Embryonic facial prominence (tissue), 1 donor: ENCODE data around the gene FGF19.
A peak's percentile ranks its signal among the peaks of the same experiment; 100 is the strongest.

Source experiments
- DNase-seq: peaks from one replicate; pipeline ENCODE4 v3.0.0-alpha.2; 2016; ENCODE audit errors: extremely low spot score

FGF19 gene

DNA sequence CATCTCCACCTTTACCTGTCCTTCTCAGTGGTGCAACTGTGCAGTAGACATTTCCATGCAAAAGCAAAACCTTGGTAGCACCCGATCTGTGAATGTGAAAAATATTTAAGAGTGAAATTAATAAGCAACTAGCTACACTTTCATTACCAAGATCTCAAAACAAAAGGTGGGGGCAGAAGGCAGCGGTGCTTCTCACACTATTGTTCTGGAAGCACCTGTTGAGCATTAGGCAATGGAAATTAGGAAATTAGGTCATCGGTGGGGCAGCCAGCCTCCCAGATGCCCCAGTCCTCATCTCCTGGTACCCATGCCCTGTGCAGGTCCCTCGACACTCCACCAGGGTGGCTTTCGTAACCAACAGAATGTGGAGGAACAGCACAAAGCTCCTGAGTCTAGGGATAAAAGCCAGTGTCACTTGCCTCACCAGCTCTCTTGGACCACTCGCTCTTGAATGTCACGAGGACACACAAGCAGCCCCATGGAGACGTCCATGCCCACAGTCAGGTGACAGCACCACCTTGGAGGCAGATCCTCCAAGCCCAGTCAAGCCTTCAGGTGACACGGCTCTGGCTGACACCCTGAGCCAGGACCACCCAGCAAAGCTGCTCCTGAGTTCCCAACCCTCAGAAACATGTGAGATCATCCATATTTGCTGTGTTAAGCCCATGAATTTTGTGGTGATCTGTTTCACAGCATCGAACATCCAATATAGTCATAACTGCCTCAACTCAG is 31.9 kb downstream of the FGF19 start:
- no peak for DNase-seq

DNA sequence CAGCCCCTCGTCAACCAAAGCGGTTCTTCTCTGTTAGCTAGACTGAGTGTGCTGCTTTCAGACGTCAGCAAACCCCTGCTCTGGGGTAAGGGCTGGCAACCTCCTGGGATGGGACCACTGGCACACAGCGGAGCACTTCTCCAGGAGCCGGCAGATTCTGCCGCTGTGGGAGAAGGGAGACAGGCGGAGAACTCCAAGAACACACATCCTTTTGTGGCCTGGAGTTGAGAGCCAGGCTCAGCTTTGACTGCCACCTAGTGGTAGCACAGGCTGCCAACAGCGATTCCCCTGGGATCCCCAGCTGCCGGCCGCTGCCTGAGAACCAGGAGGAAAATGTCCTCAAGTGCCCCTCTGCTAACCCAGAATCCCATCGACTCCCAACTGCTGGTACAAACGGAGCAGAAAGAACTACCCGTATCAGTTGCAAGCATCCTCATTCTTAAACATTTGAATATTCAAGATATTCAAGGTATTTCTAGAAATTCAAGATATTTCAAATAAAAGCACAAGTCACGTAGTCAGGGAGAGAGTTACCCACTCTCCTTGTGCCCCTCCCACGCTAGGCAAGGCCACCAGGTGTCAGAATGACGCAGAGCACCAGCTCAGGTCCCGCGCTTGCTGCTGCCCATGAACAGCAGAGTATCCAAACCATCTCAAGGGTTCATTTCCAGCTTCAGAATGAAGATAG is 33.5 kb downstream of the FGF19 start:
- peak; percentile 55 for DNase-seq

DNA sequence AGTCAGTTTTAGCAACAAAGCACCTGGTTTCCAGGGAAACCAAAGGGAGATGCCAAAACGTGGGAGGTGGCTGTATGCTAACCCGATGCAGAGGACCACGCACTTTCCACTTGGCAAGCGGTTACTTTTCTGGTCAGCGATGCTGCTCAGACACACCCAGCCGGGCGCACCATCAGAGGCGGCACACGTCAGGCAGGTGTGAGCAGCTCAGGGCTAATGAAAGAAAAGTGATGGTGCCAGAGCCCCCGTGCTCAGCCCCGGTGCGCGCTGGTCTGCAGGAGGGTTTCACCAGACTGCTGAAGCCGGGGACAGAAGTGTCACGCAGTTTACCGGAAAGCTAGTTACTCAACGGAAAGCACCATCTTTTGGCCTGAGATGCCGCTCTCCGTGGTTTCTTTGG is 34.3 kb downstream of the FGF19 start:
- DNase-seq = no peak

DNA sequence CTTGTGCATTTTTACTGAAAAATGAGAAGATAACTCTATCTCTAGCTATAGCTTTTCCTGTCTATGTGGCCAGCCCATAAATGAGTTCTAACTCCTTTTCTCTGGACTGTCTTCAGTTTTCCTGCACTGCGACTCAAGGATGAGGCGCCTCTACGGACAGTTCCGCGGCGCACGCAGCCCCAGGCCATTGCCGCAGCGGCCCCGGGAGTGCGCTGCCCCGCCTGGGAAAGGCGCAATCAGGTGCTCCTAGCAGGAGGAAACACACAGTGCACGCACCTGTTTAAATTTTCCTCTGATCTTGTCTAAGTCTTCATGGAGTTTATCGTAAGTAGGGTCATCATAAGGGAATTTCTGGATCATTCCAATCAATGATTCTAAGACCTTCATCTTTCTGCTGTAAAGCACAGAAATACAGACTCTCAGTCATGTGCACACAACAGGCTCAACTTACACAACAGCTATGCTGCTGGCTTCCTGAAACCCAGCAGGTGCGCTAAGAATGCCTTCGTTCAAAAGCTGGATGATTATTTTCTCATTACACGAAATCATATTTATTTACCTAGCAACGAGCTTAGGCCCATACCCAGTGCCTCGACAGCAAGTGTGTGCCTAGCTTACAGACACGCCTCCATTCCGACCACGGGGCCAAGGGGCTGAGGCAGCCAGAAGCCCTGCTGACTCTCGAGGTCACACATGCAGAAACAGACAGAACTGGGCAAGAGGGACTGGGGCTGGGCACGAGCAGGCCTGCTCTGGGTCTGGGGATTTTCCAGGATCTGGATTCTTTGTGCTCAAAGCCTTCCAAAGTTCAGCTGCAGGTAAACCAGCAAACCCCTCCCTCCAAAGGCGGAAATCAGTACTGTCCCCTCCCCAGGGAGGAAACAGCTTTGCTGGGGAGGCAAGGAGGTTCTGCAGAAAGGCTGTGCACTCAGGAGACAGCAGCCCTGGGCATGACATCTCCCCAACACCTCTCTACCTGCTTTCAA is 35.9 kb downstream of the FGF19 start:
- DNase-seq = no peak

DNA sequence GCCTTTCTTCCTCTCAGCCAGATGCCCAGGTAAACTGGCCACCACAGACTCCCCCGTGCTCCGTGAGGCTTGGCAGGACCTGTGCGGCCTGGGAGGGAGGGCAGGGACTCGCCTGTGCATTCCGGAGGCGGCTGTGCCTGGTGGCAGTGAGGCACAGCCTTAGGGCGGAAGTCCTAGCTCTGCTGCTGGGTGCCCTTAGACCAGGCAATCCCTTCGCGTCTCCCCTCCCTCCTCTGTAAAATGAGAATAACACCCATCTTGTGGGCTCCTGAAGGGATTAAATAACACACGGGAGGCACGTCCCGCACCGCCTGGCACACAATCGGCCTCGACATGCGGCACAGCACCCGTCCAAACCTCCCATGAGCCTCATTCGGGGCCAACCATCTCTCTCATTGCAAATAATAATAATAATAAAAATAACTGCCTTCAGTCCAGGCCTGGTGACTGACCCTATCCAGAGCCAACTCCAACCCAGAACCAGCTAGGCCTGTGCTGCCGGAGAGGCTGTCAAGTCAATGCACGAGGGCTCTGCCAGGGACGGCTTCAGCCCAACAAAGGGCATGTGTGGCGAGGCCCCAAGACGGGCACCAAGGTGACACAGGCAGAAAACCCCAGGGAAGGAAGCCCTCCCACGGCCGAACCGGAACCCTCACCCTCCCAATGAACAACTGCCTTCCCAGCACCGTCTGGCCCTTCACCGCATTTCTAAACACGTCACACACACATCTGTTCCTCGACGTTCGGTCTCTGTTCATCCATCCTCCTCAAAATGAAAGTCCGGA is 36.9 kb downstream of the FGF19 start:
- DNase-seq = no peak

DNA sequence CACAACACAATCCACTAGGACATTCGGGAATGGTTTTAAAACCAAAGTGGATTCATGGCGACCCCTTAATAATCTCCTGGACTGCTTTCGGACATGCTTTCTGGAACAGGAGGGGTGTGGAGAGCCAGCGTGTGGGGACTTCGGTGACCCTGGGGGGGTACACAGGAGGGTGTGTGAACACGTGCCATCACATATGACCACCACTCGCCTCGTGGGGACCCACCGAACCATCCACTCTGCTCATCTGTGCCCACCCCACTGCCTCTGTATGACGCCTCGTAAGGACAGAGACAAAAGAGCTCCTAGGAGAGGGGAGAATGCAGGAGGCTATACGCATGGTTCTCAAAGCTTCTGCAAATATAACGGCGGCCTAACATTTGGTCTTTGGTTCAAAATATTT is 37.6 kb downstream of the FGF19 start:
- no peak for DNase-seq

DNA sequence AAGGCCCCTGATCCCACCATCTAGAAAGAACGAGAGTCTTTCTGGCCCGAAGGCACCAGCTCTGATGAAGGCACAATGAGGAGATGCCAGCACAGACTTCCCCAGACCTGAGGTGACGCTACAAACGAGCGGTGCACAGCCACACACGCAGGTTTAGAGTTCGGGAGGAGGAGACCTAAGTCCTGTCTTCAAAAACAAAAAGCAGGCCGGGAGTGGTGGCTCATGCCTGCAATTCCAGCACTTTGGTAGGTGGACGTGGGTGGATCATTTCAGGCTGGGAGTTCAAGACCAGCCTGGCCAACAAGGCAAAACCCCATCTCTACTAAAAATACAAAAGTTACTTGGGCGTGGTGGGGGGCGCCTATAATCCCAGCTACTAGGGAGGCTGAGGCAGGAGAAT is 38.2 kb downstream of the FGF19 start:
- no peak for DNase-seq

DNA sequence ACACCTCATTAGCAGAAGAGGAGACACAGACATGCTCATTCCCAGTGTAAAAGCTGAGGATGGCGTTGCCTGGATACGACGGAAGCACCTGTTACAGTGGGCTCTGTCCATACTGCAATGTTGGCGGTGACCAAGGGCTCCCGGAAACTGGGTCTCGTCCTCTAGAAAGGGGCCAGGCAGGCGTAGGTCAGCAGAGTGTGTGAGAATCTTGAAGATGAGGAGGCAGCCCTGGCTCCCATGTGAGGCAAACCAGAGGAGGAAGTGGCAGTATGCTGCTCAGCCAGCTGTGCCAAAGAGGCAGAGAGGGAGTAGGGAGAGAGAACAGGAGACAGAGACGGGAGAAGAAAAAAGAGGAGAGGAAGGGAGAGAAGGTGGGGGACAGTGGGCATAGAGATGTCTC is 38.9 kb downstream of the FGF19 start:
- no peak for DNase-seq

DNA sequence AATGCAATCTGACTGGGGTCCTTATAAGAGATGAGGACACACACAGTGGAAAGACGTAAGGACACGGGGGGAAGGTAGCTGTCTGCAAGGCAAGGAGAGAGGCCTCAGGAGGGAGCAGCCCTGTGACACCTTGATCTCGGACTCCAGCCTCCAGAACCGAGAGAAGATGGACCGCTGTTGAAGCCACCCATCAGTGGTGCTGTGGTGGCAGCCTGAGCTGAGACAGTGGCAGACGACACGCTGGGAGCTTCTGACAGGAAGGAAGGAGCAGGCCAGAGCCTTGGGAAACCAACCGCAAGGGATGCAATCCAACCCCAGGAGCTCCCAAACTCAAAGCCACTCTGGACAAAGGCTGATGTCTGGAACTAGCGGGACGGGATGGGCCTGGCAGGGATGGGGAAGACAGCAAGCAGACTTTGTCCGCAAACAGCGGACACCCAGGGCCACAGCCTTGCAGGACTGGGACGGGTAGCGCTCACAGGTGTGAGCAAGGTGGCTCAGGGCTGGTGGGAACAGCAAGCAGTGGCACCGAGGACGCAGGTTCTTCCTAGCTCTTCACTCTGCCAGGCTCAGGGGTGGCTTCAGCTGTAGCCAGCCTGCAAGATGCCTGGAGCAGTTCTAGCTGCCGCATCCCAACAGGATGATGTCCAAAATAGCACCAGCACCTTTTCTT is 39.6 kb downstream of the FGF19 start:
- no peak for DNase-seq

DNA sequence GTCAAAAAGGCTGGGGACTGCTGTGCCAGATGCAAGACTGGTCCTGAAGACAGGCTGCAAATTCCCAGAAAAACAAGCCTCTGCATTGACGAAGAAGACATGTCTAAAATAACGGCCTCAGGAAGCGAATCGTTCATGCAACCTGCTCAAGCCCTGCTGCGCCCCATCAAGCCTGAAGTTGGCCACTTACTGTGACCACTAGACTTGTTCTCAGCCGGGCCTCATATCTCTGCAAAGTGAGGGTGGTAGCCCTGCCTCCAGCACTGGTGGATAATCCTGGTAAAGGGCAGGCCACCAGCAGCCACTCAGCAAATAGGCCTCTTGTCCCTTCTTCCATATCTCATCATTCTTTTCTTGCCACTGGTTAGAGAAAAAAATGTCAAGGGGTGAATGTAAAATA is 40.5 kb downstream of the FGF19 start:
- DNase-seq = no peak

DNA sequence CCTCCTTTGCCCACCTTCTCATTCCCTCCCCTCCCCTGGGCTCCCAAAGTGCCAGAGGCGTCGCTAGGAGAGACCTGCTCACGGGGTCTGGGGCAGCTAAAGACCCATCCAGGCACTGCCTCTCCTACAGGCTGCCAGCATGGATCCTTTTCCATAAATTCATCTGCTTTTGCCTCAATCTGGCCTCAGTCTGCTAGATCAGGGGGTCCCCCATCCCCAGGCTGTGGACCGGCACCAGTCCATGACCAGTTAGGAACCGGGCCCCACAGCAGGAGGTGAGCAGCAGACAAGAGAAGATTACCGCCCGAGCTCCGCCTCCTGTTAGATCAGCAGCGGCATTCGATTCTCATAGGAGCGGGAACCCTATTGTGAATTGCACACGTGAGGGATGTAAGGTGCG is 41.0 kb downstream of the FGF19 start:
- DNase-seq = no peak

DNA sequence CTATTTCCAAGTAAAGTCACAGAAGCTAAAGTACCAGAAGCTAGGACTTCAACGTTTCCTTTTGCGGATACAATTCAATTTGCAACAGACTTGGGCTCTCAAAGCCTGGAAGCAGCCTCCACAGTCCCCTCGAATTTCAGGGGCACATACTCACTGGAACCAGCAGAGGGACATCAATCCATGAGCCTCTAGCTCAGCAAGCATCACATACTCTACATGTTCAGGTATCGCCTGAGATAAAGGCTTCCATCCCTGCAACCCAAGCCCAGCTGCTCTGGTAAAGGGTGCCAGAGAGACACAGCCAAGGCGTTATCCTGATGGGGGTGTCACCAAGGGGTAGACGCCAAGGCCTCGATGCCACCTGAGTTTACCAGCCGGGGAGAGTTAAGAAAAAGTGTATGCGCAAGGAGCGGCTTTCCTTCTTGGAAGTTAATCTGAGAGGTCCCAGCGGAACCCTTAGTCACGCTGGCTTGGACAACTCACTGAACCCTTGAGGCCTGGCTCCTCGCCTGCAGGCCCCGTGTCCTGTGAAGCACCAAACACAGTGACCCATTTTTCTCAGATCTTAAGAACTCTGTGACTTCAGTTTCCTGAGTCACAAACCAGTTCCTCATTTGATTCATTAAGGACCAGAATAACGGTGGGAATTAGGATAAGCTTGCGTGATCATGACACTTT is 41.7 kb downstream of the FGF19 start:
- no peak for DNase-seq

DNA sequence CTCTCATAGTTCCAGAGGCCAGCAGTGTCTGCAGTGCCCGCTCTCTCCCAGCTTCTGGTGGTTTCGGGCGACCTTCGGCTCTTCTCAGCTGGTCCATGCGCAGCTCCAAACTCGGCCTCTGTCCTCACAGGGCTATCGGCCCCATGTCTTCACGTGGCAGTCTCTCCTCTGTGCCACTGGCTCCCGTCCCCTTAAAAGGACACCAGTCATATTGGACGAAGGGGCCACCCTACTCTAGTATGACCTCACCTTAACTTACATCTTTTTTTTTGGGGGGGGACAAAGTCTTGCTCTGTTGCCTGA is 42.5 kb downstream of the FGF19 start:
- DNase-seq = no peak

DNA sequence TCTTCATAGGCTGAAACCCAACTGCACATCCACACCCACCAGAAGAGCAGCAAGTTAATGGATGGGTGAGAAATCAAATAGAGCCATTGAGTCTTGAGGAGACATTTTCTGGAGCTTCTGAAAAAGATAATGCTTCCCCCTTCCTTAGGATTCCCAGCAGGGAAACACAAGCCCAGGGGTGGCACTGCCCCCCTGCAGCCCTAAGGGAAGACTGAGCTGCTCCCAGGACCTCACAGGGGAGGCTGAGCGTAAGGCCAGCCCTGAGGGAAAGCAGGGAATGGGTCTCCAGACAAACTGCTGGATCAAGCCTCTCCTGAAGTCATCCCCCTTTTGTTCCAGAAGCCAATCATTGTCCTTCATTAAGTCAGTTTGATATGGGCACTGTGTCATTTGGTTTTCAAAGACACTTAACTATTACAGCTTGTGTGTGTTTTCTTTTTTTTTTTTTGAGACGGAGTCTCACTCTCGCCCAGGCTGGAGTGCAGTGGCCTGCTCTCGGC is 43.8 kb downstream of the FGF19 start:
- no peak for DNase-seq

DNA sequence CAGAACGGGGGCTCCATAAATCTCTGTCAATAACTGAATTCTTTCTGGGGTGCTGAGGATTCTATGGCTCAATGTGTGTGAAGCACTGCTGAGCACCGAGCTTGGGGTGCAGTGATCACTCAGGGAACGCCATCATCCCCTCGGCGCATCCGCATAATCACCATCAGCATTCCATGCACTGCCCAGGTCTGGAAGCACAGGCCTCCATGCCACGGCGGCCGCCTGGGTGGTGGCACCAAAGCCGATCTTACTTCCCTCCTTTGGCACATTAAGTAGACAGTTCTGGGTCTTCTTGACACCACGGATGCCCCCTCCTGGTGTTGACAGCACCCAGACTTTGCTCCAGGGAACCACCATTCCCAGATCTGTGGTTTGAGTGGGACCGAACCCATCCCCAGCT is 44.2 kb downstream of the FGF19 start:
- no peak for DNase-seq

DNA sequence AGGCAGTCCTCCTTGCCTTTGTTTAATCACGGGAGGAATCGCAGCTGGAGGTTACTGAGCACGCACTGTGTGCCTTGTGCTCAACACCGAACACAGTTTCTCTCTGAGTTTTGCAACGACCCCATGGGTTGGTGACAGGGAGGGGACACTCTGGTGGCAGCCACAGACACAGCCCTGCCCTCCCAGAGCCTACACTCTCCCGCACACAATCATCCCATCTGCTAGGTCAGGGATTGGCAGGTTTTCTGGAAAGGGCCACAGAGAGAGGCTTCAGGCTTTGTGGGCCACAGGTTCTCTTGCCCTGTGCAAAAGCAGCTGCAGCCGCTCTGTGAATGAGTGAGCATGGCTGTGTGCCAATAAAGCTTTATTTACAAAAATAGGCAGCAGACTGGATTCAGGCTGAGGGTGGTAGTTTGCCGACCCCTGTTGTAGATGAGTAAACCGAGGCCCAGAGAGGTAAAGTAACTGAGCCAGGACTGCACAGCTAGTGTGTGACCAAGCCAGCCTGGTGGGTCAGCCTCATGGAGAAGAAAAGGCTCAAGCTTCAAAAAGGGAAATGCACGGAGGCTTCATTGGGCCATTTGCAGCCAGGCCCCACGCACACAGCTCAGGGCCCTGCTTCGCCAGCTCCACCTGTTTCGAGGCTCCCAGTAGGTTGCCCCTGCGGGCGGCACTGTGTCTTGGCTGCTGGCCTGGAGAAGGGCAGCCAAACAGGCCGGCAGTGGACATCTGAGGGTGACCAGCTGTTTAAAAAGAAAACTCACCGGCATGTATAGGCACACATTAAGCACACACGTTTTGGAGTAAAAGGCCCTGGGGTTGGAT is 45.0 kb downstream of the FGF19 start:
- no peak for DNase-seq

DNA sequence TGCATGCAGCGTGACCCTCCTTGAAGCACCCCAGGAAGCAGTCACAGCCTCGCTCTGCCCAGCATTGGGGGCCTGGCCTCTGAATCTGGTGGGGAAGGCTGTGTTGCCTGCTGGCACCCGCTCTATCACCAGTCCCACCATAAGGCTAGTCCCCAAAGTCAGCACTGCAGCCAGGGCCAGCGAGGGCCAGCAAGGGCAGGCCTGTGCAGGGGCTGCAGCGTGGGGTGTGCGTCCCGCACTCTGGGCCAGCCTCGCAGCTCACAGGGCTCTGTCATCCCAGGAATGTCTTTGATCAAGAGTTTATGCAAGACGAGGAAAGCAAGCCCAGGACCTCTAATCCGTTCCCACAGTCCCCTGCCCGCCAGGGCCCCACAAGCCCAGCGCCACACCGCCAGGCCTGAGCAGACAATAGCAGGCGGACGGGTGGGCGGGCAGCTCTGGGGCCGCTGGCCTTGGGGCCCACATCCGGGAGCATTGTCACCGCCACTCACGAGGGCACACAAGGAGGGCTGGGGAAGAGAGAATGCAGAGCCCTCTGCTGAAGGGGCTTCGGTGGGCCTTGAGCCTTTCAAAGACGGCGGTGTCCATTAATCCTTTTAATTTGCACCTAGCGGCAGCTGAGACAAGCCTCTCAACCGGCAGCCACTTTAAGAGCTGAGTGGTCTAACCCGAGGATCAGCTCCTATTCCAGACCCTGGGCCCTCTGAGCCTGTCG is 45.8 kb downstream of the FGF19 start:
- no peak for DNase-seq

DNA sequence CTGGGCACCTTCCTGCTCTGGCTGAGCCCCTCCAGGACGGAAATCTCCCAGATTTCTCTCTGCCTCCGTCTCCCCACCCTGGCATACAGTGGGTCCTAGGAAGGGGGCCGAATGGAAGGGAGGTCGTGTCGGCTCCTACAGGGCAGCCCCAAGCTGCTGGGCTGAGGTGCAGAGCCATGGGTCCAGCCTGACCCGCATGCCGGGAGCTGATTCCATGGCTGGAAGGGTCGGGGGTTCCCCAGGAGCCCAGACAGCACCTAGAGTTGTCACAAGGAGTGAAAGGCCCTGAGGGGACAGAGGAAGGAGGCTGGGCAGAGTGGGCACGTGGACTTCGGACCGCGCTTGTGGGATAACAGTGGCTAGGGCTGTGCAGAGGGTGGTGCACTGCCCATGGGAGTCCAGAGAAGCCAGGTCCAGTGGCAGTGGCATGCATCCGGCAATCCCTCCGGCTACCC is 46.3 kb downstream of the FGF19 start:
- DNase-seq = no peak
